Sigmoid colon (tissue), 4 donors: ENCODE data around the gene PRAMEF15.
"Not testable (repeated sequence)": the region's sequence is repeated elsewhere in the genome, so short reads cannot be mapped to it uniquely, and the experiment has no call there.

Experiments
- EP300 ChIP-seq, 4 donors: sonication (generic); formaldehyde crosslinking; IDR thresholded peaks; one replicate each; pipeline ENCODE4 v1.6.1; 2017; ENCODE audit warnings: antibody characterized with exemption in 4 of 4
- POLR2AphosphoS5 ChIP-seq, 4 donors: sonication (generic); formaldehyde crosslinking; IDR thresholded peaks; one replicate each; pipeline ENCODE4 v1.6.1; 2017; ENCODE audit warnings: antibody characterized with exemption in 4 of 4
- TF ChIP-seq, protein P1 (sequence below), 4 experiments: fragments of 450-650 bp in 3 of 4; fragments of 200-600 bp in 1 of 4; IDR thresholded peaks; one replicate each; pipeline ENCODE4 v1.5.1; 2016 to 2019; ENCODE audit warnings: antibody characterized with exemption in 4 of 4, mild to moderate bottlenecking in 3 of 4, moderate library complexity in 2 of 4

DNA sequence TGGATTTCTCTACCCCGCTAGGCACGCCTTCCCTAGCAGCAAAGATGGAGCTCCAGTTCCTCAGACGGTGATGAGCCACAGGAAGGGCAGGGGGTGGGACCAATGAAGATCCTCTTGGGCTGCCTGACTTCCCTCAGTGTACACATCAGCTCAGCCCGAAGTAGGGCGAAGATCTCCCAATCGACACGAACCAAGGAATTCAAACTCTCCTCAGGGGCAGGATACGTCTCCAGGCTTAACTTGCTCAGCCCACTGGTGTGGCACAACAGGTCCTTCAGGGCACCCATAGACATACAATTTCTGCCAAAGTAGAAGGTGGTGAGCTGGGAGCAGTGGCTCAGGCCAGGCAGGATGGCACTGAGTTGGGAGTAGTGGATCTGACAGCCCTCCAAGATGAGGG is 27.1 kb downstream of the PRAMEF15 start:
- TF ChIP-seq, protein P1, sequence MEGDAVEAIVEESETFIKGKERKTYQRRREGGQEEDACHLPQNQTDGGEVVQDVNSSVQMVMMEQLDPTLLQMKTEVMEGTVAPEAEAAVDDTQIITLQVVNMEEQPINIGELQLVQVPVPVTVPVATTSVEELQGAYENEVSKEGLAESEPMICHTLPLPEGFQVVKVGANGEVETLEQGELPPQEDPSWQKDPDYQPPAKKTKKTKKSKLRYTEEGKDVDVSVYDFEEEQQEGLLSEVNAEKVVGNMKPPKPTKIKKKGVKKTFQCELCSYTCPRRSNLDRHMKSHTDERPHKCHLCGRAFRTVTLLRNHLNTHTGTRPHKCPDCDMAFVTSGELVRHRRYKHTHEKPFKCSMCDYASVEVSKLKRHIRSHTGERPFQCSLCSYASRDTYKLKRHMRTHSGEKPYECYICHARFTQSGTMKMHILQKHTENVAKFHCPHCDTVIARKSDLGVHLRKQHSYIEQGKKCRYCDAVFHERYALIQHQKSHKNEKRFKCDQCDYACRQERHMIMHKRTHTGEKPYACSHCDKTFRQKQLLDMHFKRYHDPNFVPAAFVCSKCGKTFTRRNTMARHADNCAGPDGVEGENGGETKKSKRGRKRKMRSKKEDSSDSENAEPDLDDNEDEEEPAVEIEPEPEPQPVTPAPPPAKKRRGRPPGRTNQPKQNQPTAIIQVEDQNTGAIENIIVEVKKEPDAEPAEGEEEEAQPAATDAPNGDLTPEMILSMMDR (IDR thresholded peaks at IDR 0.05) = not testable (repeated sequence)
- not testable (repeated sequence) for TF ChIP-seq EP300, POLR2AphosphoS5 (IDR thresholded peaks at IDR 0.05)
